Activated CD4-positive, alpha-beta T cell treated with anti-CD3 and anti-CD28 coated beads, Interleukin-2, amount 10 ng/mL, durations not matched to agents 7 days and 5 days (primary cell): ENCODE results near the gene NMT1. TPM values are rescaled to one million over a fixed set of nuclear protein-coding genes. Genes with fewer than 3 reads are reported as not detected.

Experiments used
- CTCF ChIA-PET: fragments of 350-600 bp; sonication (Branson Sonifier 250); formaldehyde crosslinking; loops from one replicate; lab custom pipeline; 2021; ENCODE audit warnings: antibody characterized with exemption; lab: Charles Lee
- POLR2A ChIA-PET: fragments of 350-600 bp; sonication (Branson Sonifier 250); formaldehyde crosslinking; loops from one replicate; lab custom pipeline; 2021; ENCODE audit warnings: antibody characterized with exemption; lab: Charles Lee
- DNase-seq: peaks from one replicate; pipeline ENCODE4 v3.0.0-alpha.2; 2020
- H3K27ac Mint-ChIP-seq: one replicate; pipeline ENCODE4 v1.8.0; 2021; ENCODE audit warnings: mild to moderate bottlenecking, moderate library complexity, mixed read lengths
- H3K27me3 Mint-ChIP-seq: one replicate; pipeline ENCODE4 v1.8.0; 2021; ENCODE audit warnings: mixed read lengths
- H3K36me3 Mint-ChIP-seq: one replicate; pipeline ENCODE4 v1.8.0; 2021; ENCODE audit warnings: low read depth, mixed read lengths
- H3K4me1 Mint-ChIP-seq: one replicate; pipeline ENCODE4 v1.8.0; 2021; ENCODE audit warnings: mixed read lengths
- H3K4me3 Mint-ChIP-seq: one replicate; pipeline ENCODE4 v1.8.0; 2021; ENCODE audit warnings: mild to moderate bottlenecking, moderate library complexity, mixed read lengths
- H3K9me3 Mint-ChIP-seq: one replicate; pipeline ENCODE4 v1.8.0; 2021; ENCODE audit warnings: mixed read lengths
- total RNA-seq, 2 experiments: library from RNA; stranded (reverse); gene quantifications; one replicate each; pipeline ENCODE4 v1.2.3, GENCODE V29; 2021

The NMT1 gene
- total RNA-seq, 2 experiments from 2014 or later = 118 to 138 TPM

GRCh38 chr17:45090711-45091110, 29.6 kb downstream of the NMT1 start:
- POLR2A ChIA-PET = no interaction called here
- H3K27ac Mint-ChIP-seq = no peak overlapping the region
- H3K27me3 Mint-ChIP-seq = no peaks in the 10 kb centered on the region
- H3K9me3 Mint-ChIP-seq = no peaks in the 10 kb centered on the region
- no peak for DNase-seq
- peaks cover 53% of the 10 kb centered on the region for H3K36me3 Mint-ChIP-seq
- CTCF ChIA-PET = interaction anchor here (0.5 to 1.3 kb wide), 3 partner anchors 11 to 209 kb away, joined by 3 to 4 read pairs (median 4); no protein-coding TSS in a partner anchor
- H3K4me3 Mint-ChIP-seq = no peak overlapping the region
- peaks cover 9% of the 10 kb centered on the region for H3K4me1 Mint-ChIP-seq

- no peaks in the 10 kb centered on the region for H3K9me3 Mint-ChIP-seq
- H3K4me3 Mint-ChIP-seq = no peak overlapping the region
- H3K27ac Mint-ChIP-seq = no peak overlapping the region
- H3K36me3 Mint-ChIP-seq = peaks cover 58% of the 10 kb centered on the region
- ChIA-PET CTCF (interaction anchor here (0.6 to 1.3 kb wide), 3 partner anchors 127 to 1689 kb away, joined by 3 to 4 read pairs (median 3); no protein-coding TSS in a partner anchor), POLR2A (no interaction called here)
- H3K4me1 Mint-ChIP-seq = peaks cover 9% of the 10 kb centered on the region
- H3K27me3 Mint-ChIP-seq = no peaks in the 10 kb centered on the region
- no peak for DNase-seq
Observed at GRCh38 chr17:45091778-45092425, 30.8 kb downstream of the NMT1 start.

GRCh38 chr17:45092911-45093430, 31.9 kb downstream of the NMT1 start:
- Mint-ChIP-seq H3K4me1 (peaks cover 7% of the 10 kb centered on the region), H3K27me3 (no peaks in the 10 kb centered on the region), H3K27ac (no peak overlapping the region), H3K9me3 (no peaks in the 10 kb centered on the region), H3K4me3 (no peak overlapping the region), H3K36me3 (peaks cover 59% of the 10 kb centered on the region)
- POLR2A ChIA-PET = no interaction called here
- DNase-seq = no peak
- CTCF ChIA-PET = interaction anchor here (0.6 to 5.0 kb wide), 3 partner anchors 42 to 1688 kb away, joined by 3 to 18 read pairs (median 4); partner anchors contain the start of gene ACBD4

GRCh38 chr17:45093444-45094110, 32.5 kb downstream of the NMT1 start:
- Mint-ChIP-seq H3K9me3 (no peaks in the 10 kb centered on the region), H3K4me3 (no peak overlapping the region), H3K36me3 (peaks cover 60% of the 10 kb centered on the region), H3K27ac (no peak overlapping the region), H3K27me3 (no peaks in the 10 kb centered on the region), H3K4me1 (peaks cover 4% of the 10 kb centered on the region)
- no peak for DNase-seq
- POLR2A ChIA-PET = no interaction called here
- CTCF ChIA-PET = interaction anchor here (0.6 to 5.0 kb wide), 4 partner anchors 8 to 276 kb away, joined by 3 to 18 read pairs (median 4); partner anchors contain the start of gene ACBD4

- DNase-seq = no peak
- ChIA-PET POLR2A (interaction anchor here (0.5 kb wide), 1 partner anchor 74 kb away, joined by 3 read pairs; no protein-coding TSS in a partner anchor), CTCF (interaction anchor here (0.6 to 5.0 kb wide), 4 partner anchors 10 to 150 kb away, joined by 3 to 18 read pairs (median 6); partner anchors contain the start of gene ACBD4)
- peaks cover 61% of the 10 kb centered on the region for H3K36me3 Mint-ChIP-seq
- H3K9me3 Mint-ChIP-seq = no peaks in the 10 kb centered on the region
- H3K27me3 Mint-ChIP-seq = no peaks in the 10 kb centered on the region
- H3K27ac Mint-ChIP-seq = no peak overlapping the region
- H3K4me1 Mint-ChIP-seq = no peaks in the 10 kb centered on the region
- H3K4me3 Mint-ChIP-seq = no peak overlapping the region
Observed at GRCh38 chr17:45096141-45096540, 35.0 kb downstream of the NMT1 start.

- Mint-ChIP-seq H3K4me3 (no peak overlapping the region), H3K27me3 (no peaks in the 10 kb centered on the region), H3K27ac (no peak overlapping the region), H3K4me1 (no peaks in the 10 kb centered on the region), H3K36me3 (peaks cover 59% of the 10 kb centered on the region), H3K9me3 (no peaks in the 10 kb centered on the region)
- DNase-seq = no peak
- ChIA-PET CTCF (interaction anchor here (0.6 to 5.0 kb wide), 5 partner anchors 11 to 998 kb away, joined by 3 to 18 read pairs (median 4); partner anchors contain the start of gene ACBD4), POLR2A (no interaction called here)
Observed at GRCh38 chr17:45096926-45097325, 35.8 kb downstream of the NMT1 start.

- POLR2A ChIA-PET = no interaction called here
- peaks cover 56% of the 10 kb centered on the region for H3K36me3 Mint-ChIP-seq
Observed at GRCh38 chr17:45098081-45098868, 37.2 kb downstream of the NMT1 start.

GRCh38 chr17:45098869-45099616, 37.9 kb downstream of the NMT1 start:
- CTCF ChIA-PET = interaction anchor here (0.6 to 2.4 kb wide), 14 partner anchors 9 to 323 kb away, joined by 3 to 12 read pairs (median 4); partner anchors contain the start of genes ACBD4 and MAP3K14
- POLR2A ChIA-PET = no interaction called here
- no peak overlapping the region for H3K4me3 Mint-ChIP-seq
- H3K27ac Mint-ChIP-seq = peak overlapping the region; percentile 57
- H3K4me1 Mint-ChIP-seq = no peaks in the 10 kb centered on the region
- no peaks in the 10 kb centered on the region for H3K27me3 Mint-ChIP-seq
- peaks cover 50% of the 10 kb centered on the region for H3K36me3 Mint-ChIP-seq
- peak; percentile 81 for DNase-seq
- H3K9me3 Mint-ChIP-seq = no peaks in the 10 kb centered on the region

More at GRCh38 chr17:45098081-45098868, 37.2 kb downstream of the NMT1 start:
- no peak overlapping the region for H3K4me3 Mint-ChIP-seq
- no peaks in the 10 kb centered on the region for H3K9me3 Mint-ChIP-seq
- H3K27me3 Mint-ChIP-seq = no peaks in the 10 kb centered on the region
- H3K27ac Mint-ChIP-seq = no peak overlapping the region
- DNase-seq = no peak
- no peaks in the 10 kb centered on the region for H3K4me1 Mint-ChIP-seq
- CTCF ChIA-PET = interaction anchor here (1.0 to 2.4 kb wide), 10 partner anchors 9 to 219 kb away, joined by 3 to 12 read pairs (median 4); partner anchors contain the start of genes ACBD4 and MAP3K14

GRCh38 chr17:45101546-45101882, 40.4 kb downstream of the NMT1 start:
- ChIA-PET POLR2A (no interaction called here), CTCF (interaction anchor here (1.6 kb wide), 1 partner anchor 34 kb away, joined by 7 read pairs; the partner anchor contains the start of gene ACBD4)
- peak overlapping the region; percentile 9 for H3K27ac Mint-ChIP-seq
- H3K4me1 Mint-ChIP-seq = no peaks in the 10 kb centered on the region
- no peaks in the 10 kb centered on the region for H3K9me3 Mint-ChIP-seq
- H3K27me3 Mint-ChIP-seq = no peaks in the 10 kb centered on the region
- H3K4me3 Mint-ChIP-seq = no peak overlapping the region
- DNase-seq = no peak
- H3K36me3 Mint-ChIP-seq = peaks cover 45% of the 10 kb centered on the region

GRCh38 chr17:45101883-45102811, 41.0 kb downstream of the NMT1 start:
- Mint-ChIP-seq H3K27me3 (no peaks in the 10 kb centered on the region), H3K36me3 (peaks cover 47% of the 10 kb centered on the region), H3K4me3 (no peak overlapping the region), H3K9me3 (no peaks in the 10 kb centered on the region), H3K4me1 (no peaks in the 10 kb centered on the region), H3K27ac (peak overlapping the region; percentile 9)
- ChIA-PET CTCF (interaction anchor here (1.6 kb wide), 1 partner anchor 33 kb away, joined by 7 read pairs; the partner anchor contains the start of gene ACBD4), POLR2A (no interaction called here)
- no peak for DNase-seq

GRCh38 chr17:45102856-45103255, 41.7 kb downstream of the NMT1 start:
- Mint-ChIP-seq H3K36me3 (peaks cover 41% of the 10 kb centered on the region), H3K4me3 (no peak overlapping the region), H3K9me3 (no peaks in the 10 kb centered on the region), H3K27ac (no peak overlapping the region), H3K27me3 (no peaks in the 10 kb centered on the region), H3K4me1 (no peaks in the 10 kb centered on the region)
- CTCF ChIA-PET = interaction anchor here (1.6 kb wide), 1 partner anchor 32 kb away, joined by 7 read pairs; the partner anchor contains the start of gene ACBD4
- POLR2A ChIA-PET = no interaction called here
- DNase-seq = no peak
